Neural cell (in vitro differentiated cells): ENCODE data around the gene GON4L.

ENCODE experiments used
- CTCF ChIP-seq: fragments of 450-650 bp; IDR thresholded peaks from 2 replicates; pipeline ENCODE4 v1.5.1; 2014; ENCODE audit warnings: antibody characterized with exemption, mild to moderate bottlenecking, moderate library complexity; ENCODE audit not compliant: poor library complexity, severe bottlenecking
- EP300 ChIP-seq: fragments of 450-650 bp; conservative IDR thresholded peaks from 2 replicates; pipeline ENCODE4 v1.6.1; 2014; ENCODE audit warnings: antibody characterized with exemption, mild to moderate bottlenecking, moderate library complexity; ENCODE audit not compliant: poor library complexity, severe bottlenecking
- POLR2AphosphoS5 ChIP-seq: IDR thresholded peaks from 2 replicates; pipeline ENCODE4 v1.6.1; 2012
- TF ChIP-seq, protein P1 (sequence below): IDR thresholded peaks from 2 replicates; pipeline ENCODE4 v1.6.1; 2012; ENCODE audit warnings: borderline replicate concordance

DNA sequence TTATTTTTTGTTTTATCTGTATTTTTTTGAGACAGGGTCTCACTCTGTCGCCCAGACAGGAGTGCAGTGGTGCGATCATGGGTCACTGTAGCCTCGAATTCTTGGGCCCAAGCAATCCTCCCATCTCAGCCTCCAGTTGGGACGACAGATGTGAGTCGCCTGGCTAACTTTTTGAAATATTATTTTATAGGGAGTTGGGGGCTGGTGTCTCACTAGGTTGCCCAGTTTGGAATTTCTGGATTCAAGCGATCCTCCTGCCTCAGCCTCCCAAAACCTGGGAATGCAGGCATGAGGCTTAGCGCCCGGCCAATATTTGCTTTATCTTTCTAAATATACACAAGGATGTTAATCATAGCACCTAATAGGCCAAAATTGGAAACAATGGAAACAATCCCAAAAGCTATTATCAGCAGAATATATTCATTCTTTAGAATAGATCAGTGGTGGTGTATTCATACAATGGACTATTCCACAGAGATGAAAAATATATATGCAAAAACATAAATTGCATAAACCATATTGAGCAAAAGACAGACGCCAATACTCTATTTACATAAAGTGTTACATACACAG lies 112.2 kb downstream of the GON4L start:
- TF ChIP-seq CTCF (no peak), EP300 (no peak), POLR2AphosphoS5 (no peak)
- TF ChIP-seq, protein P1, sequence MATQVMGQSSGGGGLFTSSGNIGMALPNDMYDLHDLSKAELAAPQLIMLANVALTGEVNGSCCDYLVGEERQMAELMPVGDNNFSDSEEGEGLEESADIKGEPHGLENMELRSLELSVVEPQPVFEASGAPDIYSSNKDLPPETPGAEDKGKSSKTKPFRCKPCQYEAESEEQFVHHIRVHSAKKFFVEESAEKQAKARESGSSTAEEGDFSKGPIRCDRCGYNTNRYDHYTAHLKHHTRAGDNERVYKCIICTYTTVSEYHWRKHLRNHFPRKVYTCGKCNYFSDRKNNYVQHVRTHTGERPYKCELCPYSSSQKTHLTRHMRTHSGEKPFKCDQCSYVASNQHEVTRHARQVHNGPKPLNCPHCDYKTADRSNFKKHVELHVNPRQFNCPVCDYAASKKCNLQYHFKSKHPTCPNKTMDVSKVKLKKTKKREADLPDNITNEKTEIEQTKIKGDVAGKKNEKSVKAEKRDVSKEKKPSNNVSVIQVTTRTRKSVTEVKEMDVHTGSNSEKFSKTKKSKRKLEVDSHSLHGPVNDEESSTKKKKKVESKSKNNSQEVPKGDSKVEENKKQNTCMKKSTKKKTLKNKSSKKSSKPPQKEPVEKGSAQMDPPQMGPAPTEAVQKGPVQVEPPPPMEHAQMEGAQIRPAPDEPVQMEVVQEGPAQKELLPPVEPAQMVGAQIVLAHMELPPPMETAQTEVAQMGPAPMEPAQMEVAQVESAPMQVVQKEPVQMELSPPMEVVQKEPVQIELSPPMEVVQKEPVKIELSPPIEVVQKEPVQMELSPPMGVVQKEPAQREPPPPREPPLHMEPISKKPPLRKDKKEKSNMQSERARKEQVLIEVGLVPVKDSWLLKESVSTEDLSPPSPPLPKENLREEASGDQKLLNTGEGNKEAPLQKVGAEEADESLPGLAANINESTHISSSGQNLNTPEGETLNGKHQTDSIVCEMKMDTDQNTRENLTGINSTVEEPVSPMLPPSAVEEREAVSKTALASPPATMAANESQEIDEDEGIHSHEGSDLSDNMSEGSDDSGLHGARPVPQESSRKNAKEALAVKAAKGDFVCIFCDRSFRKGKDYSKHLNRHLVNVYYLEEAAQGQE, result no peak
